Fibroblast of the aortic adventitia (primary cell): Measurements from ENCODE around the gene RNF166. TPM values are rescaled to one million over a fixed set of nuclear protein-coding genes. Genes with fewer than 3 reads are reported as not detected.

ENCODE experiments used
- DNase-seq: peaks from one replicate; pipeline ENCODE4 v3.0.0-alpha.2; 2010; ENCODE audit warnings: low read depth
- H3K4me3 ChIP-seq: 2 replicates; pipeline ENCODE4 v1.5.1; 2011; ENCODE audit warnings: low read depth, mild to moderate bottlenecking, control low read depth, low read length, moderate library complexity
- CTCF ChIP-seq: IDR thresholded peaks from 2 replicates; pipeline ENCODE4 v1.5.1; 2011; ENCODE audit warnings: mild to moderate bottlenecking, low read length, control low read depth, inconsistent platforms; ENCODE audit not compliant: insufficient read depth
- total RNA-seq: library from RNA; depleted of rRNA; stranded (reverse); fragments of >200 nt; gene quantifications from 2 replicates; pipeline ENCODE4 v1.2.3, GENCODE V29; 2012; ENCODE audit warnings: low replicate concordance

RNF166 gene
- total RNA-seq, 1 donor, result 10.2 TPM

GRCh38 chr16:88713568-88714419, 7.6 kb upstream of the RNF166 start:
- no peak for TF ChIP-seq CTCF
- DNase-seq, result no peak
- no peak overlapping the region for H3K4me3 ChIP-seq

- no peak for TF ChIP-seq CTCF
- H3K4me3 ChIP-seq, result no peak overlapping the region
- no peak for DNase-seq
These were observed 6.8 kb upstream of the RNF166 start for GRCh38 chr16:88713054-88713453.

GRCh38 chr16:88712362-88712979, 6.3 kb upstream of the RNF166 start:
- no peak overlapping the region for H3K4me3 ChIP-seq
- DNase-seq, result no peak
- TF ChIP-seq CTCF, result no peak

GRCh38 chr16:88711750-88712340, 5.6 kb upstream of the RNF166 start:
- no peak for TF ChIP-seq CTCF
- no peak overlapping the region for H3K4me3 ChIP-seq
- DNase-seq, result no peak

GRCh38 chr16:88710556-88710955, 4.3 kb upstream of the RNF166 start:
- no peak for TF ChIP-seq CTCF
- DNase-seq, result no peak
- no peak overlapping the region for H3K4me3 ChIP-seq

- no peak for DNase-seq
- TF ChIP-seq CTCF, result no peak
- H3K4me3 ChIP-seq, result peak overlapping the region; percentile 96
These were observed 988 bp upstream of the RNF166 start for GRCh38 chr16:88706965-88707826.
